GM19397 (cell line): ENCODE measurements around the gene ITGB1BP2.
"Not testable (repeated sequence)": the region's sequence is repeated elsewhere in the genome, so short reads cannot be mapped to it uniquely, and the experiment has no call there.

ENCODE experiments used
- ATAC-seq: cut with Tn5 transposase; IDR thresholded peaks from one replicate; pipeline ENCODE4 v1.9.1; 2021; ENCODE audit warnings: mild to moderate bottlenecking, moderate library complexity; ENCODE audit not compliant: unreplicated experiment

ITGB1BP2 gene

GRCh38 chrX:71301195-71301924 is at the start of gene ITGB1BP2:
ITGB1BP2 (plus strand) TSS chrX:71301750; CDS start chrX:71301807, 57 bp downstream.
- no peak for ATAC-seq

GRCh38 chrX:71252221-71252620 is 49.3 kb upstream of the ITGB1BP2 start:
- no peak for ATAC-seq

GRCh38 chrX:71253253-71254091 is 48.1 kb upstream of the ITGB1BP2 start:
- ATAC-seq = no peak

- ATAC-seq = peak; percentile 87
Observed at GRCh38 chrX:71254092-71254963, 47.2 kb upstream of the ITGB1BP2 start, which contains the start of gene ZMYM3. ZMYM3 (minus strand) TSS chrX:71254140; CDS start chrX:71253255, 885 bp downstream.

GRCh38 chrX:71256051-71256450 is 45.5 kb upstream of the ITGB1BP2 start:
- ATAC-seq = no peak

- ATAC-seq = no peak
Observed at GRCh38 chrX:71256856-71257255, 44.7 kb upstream of the ITGB1BP2 start.

- ATAC-seq = not testable (repeated sequence)
Observed at GRCh38 chrX:71268624-71269023, 32.9 kb upstream of the ITGB1BP2 start.

- ATAC-seq = no peak
Observed at GRCh38 chrX:71269801-71270395, 31.7 kb upstream of the ITGB1BP2 start.

- not testable (repeated sequence) for ATAC-seq
Observed at GRCh38 chrX:71272313-71272712, 29.2 kb upstream of the ITGB1BP2 start.

- not testable (repeated sequence) for ATAC-seq
Observed at GRCh38 chrX:71281300-71281699, 20.2 kb upstream of the ITGB1BP2 start.

GRCh38 chrX:71282514-71283402 is 18.8 kb upstream of the ITGB1BP2 start:
- peak; percentile 38 for ATAC-seq

- peak; percentile 93 for ATAC-seq
Observed at GRCh38 chrX:71283403-71284143, 18.0 kb upstream of the ITGB1BP2 start, which contains the start of gene NONO. NONO (plus strand) TSS chrX:71283635; CDS start chrX:71290638, 7,003 bp downstream.

- no peak for ATAC-seq
Observed at GRCh38 chrX:71285929-71286328, 15.6 kb upstream of the ITGB1BP2 start.

GRCh38 chrX:71291381-71291780 is 10.2 kb upstream of the ITGB1BP2 start:
- no peak for ATAC-seq

- ATAC-seq = no peak
Observed at GRCh38 chrX:71292669-71293365, 8.7 kb upstream of the ITGB1BP2 start.

- ATAC-seq = no peak
Observed at GRCh38 chrX:71296806-71297205, 4.7 kb upstream of the ITGB1BP2 start.

- no peak for ATAC-seq
Observed at GRCh38 chrX:71298119-71298518, 3.4 kb upstream of the ITGB1BP2 start.

- ATAC-seq = not testable (repeated sequence)
Observed at GRCh38 chrX:71300064-71300463, 1.5 kb upstream of the ITGB1BP2 start.
